Amniotic stem cell (primary cell): Measurements from ENCODE around the gene BFSP2.
"Not testable (repeated sequence)": the region's sequence is repeated elsewhere in the genome, so short reads cannot be mapped to it uniquely, and the experiment has no call there.

ENCODE experiments used
- DNase-seq: peaks from one replicate; lab custom pipeline; 2025; lab: John Stamatoyannopoulos, UW

Gene BFSP2

DNA sequence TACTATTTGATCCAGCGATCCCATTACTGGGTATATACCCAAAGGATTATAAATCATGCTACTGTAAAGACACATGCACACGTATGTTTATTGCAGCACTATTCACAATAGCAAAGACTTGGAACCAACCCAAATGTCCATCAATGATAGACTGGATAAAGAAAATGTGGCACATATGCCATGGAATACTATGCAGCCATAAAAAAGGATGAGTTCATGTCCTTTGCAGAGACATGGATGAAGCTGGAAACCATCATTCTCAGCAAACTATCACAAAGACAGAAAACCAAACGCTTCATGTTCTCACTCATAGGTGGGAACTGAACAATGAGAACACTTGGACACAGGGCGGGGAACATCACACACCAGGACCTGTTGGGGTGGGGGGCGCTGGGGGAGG is 82.6 kb downstream of the BFSP2 start:
- not testable (repeated sequence) for DNase-seq

GRCh38 chr3:133486658-133487057 is 86.8 kb downstream of the BFSP2 start:
- DNase-seq, result no peak

GRCh38 chr3:133487204-133487603 is 87.3 kb downstream of the BFSP2 start:
- DNase-seq, result no peak

- no peak for DNase-seq
These were observed 88.2 kb downstream of the BFSP2 start for GRCh38 chr3:133487920-133488540.

- DNase-seq, result peak; percentile 34
These were observed 89.0 kb downstream of the BFSP2 start for GRCh38 chr3:133488785-133489367.

- DNase-seq, result no peak
These were observed 89.7 kb downstream of the BFSP2 start for GRCh38 chr3:133489466-133490085.

- DNase-seq, result no peak
These were observed 90.9 kb downstream of the BFSP2 start for GRCh38 chr3:133490468-133491351.

DNA sequence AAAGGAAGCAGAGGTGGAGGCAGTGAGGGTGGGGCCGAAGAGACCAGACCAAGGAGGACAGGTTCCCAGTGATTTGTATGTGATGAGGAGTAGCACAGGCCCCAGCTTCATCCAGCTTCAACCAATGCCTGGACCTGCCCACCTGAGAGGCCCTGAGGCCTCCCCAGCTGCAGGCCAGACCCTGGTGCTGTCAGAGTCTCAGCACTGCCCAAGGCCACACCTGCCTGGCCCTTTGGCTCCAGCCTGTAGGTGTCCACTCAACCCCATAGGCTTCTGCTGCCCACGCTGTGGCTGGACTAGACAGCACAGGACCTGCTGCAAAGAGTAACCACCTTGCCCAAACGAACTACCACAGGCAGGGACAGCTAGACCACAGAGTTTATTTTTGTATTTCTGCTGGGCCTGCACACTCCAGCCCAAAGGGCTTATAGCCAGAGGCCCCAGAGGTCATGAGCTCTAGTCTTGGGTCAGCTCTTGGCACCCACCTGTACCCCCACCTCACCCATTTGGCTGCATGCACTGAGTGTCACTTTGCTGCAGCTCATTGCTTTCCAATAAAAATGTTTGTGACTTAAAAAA is 91.7 kb downstream of the BFSP2 start:
- no peak for DNase-seq

GRCh38 chr3:133492159-133492741 is 92.4 kb downstream of the BFSP2 start:
- no peak for DNase-seq

- DNase-seq, result no peak
These were observed 94.6 kb downstream of the BFSP2 start for GRCh38 chr3:133494469-133494868.

- DNase-seq, result not testable (repeated sequence)
These were observed 102.7 kb downstream of the BFSP2 start for GRCh38 chr3:133502542-133502941.

DNA sequence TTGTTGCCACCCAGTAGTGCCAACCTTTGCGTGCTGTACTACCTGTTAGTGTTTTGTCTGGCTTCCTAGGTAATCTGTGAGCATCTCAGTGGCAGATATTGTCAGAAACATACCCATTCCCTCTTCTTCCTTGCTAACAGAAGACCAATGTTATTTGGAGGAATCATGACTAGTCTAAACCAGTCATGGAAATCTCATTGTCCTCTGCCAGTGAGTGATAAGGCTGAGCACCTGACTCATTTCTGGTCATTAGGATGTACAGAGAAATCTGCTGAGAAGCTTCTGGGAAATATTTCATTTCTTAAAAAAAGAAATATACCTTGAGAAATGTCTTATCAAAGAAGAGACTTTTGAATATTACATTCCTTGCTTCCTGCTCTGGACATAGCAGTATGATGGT is 103.6 kb downstream of the BFSP2 start:
- no peak for DNase-seq

DNA sequence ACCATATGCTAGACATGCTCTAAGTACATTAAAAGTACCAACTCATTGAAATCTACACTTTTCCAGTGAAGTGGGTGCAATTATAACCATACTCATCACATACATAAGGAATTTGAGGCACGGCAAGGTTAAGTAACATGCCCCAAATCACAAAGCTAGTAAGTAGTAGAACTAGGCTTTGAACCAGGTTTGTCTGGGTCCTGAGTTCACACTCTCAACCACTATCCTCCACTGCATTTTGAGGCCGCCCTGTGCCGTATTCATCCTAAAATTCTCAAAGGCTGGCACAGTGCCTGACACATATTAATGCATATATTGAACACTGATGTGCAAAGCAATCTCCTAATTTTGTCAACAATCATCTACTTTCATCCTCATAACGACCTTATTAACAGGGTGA is 104.9 kb downstream of the BFSP2 start:
- no peak for DNase-seq

GRCh38 chr3:133505813-133506212 is 106.0 kb downstream of the BFSP2 start:
- no peak for DNase-seq

- no peak for DNase-seq
These were observed 106.5 kb downstream of the BFSP2 start for GRCh38 chr3:133506215-133506901.

GRCh38 chr3:133509488-133509887 is 109.6 kb downstream of the BFSP2 start:
- DNase-seq, result no peak

GRCh38 chr3:133512416-133513089 is 112.7 kb downstream of the BFSP2 start:
- DNase-seq, result no peak

DNA sequence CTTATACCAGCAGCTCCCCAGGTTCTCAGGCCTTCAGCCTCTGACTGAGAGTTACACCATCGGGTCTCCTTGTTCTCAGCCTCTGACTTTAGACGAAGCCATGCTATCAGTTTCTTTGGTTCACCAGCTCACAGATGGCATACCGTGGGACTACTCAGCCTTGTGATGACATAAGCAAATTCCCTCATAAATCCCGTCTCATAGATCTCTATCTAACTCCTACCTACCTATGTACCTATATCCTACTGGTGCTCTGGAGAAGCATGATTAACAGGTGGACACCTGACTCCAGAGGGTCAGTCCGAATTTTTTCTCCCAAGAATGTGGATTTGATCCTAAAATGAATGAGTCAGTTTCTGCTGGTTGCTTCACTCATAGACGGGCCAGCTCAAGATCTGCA is 114.6 kb downstream of the BFSP2 start:
- DNase-seq, result no peak

GRCh38 chr3:133515127-133515526 is 115.3 kb downstream of the BFSP2 start:
- DNase-seq, result no peak

GRCh38 chr3:133520286-133520685 is 120.4 kb downstream of the BFSP2 start:
- DNase-seq, result no peak

DNA sequence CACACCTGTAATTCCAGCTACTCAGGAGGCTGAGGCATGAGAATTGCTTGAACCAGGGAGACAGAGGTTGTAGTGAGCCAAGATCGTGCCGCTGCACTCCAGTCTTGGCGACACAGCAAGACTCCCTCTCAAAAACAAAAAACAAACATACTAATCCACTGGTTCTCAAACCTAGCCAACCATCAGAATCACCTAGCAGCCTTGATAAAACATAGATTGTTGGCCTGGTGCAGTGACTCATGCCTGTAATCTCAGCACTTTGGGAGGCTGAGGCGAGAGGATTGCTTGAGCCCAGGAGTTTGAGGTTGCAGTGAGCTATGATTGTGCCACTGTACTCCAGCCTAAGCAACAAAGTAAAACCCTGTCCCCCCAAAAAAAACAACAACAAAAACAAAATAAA is 121.1 kb downstream of the BFSP2 start:
- DNase-seq, result not testable (repeated sequence)
